HFFc6 (cell line): ENCODE results near the gene PKP3. TPM values are rescaled to one million over a fixed set of nuclear protein-coding genes. Genes with fewer than 3 reads are reported as not detected.

Experiments used
- DNase-seq: peaks from one replicate; pipeline ENCODE4 v3.0.0-alpha.2; 2018
- H3K27ac Mint-ChIP-seq: 2 replicates; pipeline ENCODE4 v1.8.0; 2020; ENCODE audit warnings: mild to moderate bottlenecking, mixed read lengths
- H3K27me3 Mint-ChIP-seq: 2 replicates; pipeline ENCODE4 v1.8.0; 2021; ENCODE audit warnings: mild to moderate bottlenecking, moderate library complexity, mixed read lengths; ENCODE audit not compliant: insufficient read depth
- H3K36me3 Mint-ChIP-seq: 2 replicates; pipeline ENCODE4 v1.8.0; 2021; ENCODE audit warnings: low read depth, mixed read lengths
- H3K4me1 Mint-ChIP-seq: 2 replicates; pipeline ENCODE4 v1.8.0; 2020; ENCODE audit warnings: low read depth, mixed read lengths
- H3K4me3 Mint-ChIP-seq: 2 replicates; pipeline ENCODE4 v1.8.0; 2020; ENCODE audit warnings: mild to moderate bottlenecking, moderate library complexity, mixed read lengths
- H3K9me3 Mint-ChIP-seq: 2 replicates; pipeline ENCODE4 v1.8.0; 2020; ENCODE audit warnings: mild to moderate bottlenecking, mixed read lengths
- total RNA-seq, 6 experiments: library from RNA; stranded (reverse); fragmentation: NEBNext Ultra II Directional; extraction: Animal tissue kit (Norgen Biotek cat#: 25700); gene quantifications; 2 replicates in 1 of 6; 3 replicates in 5 of 6; pipeline ENCODE4 v1.2.3, GENCODE V29; 2021
- TF ChIP-seq, protein P1 (sequence below): fragments of 200-600 bp; sonication (generic); IDR thresholded peaks from 2 replicates; pipeline ENCODE4 v1.5.0; 2021; ENCODE audit warnings: antibody characterized with exemption, mild to moderate bottlenecking

The PKP3 gene
- total RNA-seq, 6 experiments from 2014 or later = 2.5 to 3.3 (median 2.9) TPM

DNA sequence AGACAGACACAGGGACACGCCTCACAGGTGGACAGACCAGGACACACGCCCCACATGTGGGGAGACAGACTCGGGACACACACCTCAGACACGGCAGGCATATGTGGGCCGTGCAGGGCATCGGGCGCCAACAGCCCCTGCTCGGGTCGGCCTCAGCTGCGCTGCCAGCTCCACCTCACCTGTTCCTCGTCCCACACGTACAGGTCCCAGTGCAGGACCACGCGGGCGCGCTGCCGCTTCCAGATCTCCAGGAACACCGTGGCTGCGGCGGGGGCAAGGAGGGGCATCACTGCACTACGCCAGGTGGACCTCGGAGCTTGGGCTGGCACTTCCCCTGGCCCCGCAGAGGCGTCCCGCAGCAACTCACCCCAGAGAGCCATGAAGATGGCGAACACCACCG lies 35.4 kb downstream of the PKP3 start:
- Mint-ChIP-seq H3K27ac (no peak overlapping the region), H3K36me3 (no peaks in the 10 kb centered on the region), H3K4me1 (no peaks in the 10 kb centered on the region), H3K4me3 (no peak overlapping the region), H3K9me3 (no peaks in the 10 kb centered on the region), H3K27me3 (peaks cover 17% of the 10 kb centered on the region)
- TF ChIP-seq, protein P1, sequence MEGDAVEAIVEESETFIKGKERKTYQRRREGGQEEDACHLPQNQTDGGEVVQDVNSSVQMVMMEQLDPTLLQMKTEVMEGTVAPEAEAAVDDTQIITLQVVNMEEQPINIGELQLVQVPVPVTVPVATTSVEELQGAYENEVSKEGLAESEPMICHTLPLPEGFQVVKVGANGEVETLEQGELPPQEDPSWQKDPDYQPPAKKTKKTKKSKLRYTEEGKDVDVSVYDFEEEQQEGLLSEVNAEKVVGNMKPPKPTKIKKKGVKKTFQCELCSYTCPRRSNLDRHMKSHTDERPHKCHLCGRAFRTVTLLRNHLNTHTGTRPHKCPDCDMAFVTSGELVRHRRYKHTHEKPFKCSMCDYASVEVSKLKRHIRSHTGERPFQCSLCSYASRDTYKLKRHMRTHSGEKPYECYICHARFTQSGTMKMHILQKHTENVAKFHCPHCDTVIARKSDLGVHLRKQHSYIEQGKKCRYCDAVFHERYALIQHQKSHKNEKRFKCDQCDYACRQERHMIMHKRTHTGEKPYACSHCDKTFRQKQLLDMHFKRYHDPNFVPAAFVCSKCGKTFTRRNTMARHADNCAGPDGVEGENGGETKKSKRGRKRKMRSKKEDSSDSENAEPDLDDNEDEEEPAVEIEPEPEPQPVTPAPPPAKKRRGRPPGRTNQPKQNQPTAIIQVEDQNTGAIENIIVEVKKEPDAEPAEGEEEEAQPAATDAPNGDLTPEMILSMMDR = no peak
- DNase-seq = no peak

DNA sequence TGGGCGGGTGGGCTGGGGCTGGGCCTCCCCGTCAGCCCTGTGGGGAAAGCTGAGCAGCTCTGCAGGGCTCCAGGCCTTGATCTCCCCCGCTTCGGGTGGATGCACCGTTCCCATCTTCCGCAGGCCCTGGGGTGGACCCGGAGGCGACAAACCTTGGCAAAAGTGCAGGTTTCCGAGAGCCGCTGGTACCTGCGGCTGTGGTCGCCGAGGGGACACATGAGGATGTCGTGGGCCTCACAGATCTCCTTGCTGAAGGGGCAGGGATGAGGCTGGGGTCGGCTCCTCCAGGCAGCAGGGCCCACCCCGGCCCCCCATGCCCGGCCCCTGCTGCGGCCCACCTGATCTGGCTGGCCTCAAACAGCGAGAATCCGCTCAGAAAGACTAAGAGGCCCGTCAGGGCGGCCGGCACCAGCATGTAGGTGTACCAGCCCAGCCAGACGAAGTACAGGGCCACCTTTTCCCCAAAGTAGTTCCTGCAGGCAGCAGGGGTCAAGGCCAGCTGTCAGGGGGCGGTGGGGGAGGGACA lies 36.0 kb downstream of the PKP3 start:
- TF ChIP-seq, protein P1 = no peak
- no peaks in the 10 kb centered on the region for H3K36me3 Mint-ChIP-seq
- H3K27ac Mint-ChIP-seq = no peak overlapping the region
- H3K27me3 Mint-ChIP-seq = peaks cover 17% of the 10 kb centered on the region
- no peak for DNase-seq
- no peak overlapping the region for H3K4me3 Mint-ChIP-seq
- no peaks in the 10 kb centered on the region for H3K9me3 Mint-ChIP-seq
- no peaks in the 10 kb centered on the region for H3K4me1 Mint-ChIP-seq

DNA sequence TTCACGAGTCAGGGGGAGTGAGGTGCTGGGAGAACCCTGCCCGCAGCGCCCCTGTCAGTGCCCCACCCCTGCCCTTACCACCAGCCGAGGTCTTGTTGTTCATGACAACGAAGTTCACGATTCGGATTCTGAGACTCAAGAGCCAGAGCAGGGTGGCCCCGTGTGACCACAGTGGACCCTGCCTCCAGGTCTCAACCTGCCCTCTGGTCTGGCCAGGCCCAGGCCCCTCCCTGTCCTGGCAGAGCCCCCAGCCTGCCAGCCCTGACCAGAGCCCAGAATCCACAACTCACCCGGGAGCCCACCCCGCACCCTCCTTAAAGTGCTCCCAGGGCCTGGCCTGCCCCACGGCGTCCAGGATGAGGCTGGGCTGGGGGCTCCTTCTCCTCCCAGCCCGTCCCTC lies 37.9 kb downstream of the PKP3 start:
- no peak overlapping the region for H3K4me3 Mint-ChIP-seq
- no peaks in the 10 kb centered on the region for H3K36me3 Mint-ChIP-seq
- peaks cover 10% of the 10 kb centered on the region for H3K27me3 Mint-ChIP-seq
- H3K9me3 Mint-ChIP-seq = no peaks in the 10 kb centered on the region
- TF ChIP-seq, protein P1 = no peak
- no peak for DNase-seq
- no peak overlapping the region for H3K27ac Mint-ChIP-seq
- H3K4me1 Mint-ChIP-seq = no peaks in the 10 kb centered on the region

DNA sequence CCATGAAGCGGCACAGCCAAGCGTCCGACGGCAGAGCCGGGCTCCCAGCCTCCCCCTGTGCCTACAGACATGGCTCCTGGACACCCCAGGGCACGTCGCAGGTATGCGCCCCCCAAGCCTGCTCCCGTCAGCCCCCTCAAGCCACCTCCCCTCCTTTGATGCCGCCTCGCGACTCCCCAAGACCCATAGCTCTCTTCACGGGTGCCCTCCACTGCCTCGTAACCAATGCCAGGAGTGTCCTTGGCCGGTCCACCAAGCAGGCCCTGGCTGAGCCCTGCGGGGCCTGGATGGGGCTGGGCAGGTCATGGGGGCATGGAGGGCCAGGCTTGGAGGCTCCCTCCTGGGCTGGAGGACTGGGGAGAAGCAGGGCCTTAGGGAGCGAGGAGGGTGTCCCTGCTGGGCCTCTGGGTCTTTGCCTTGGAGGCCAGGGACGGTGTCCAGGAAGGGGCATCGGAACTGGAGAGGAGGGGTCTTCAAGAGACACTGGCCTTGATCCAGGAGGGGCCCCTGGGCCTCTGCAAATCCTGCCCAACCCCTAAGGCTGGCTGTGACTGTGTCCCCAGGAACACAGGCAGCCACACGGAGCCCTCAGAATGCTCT lies 38.6 kb downstream of the PKP3 start:
- Mint-ChIP-seq H3K27ac (no peak overlapping the region), H3K4me3 (no peak overlapping the region)
- TF ChIP-seq, protein P1 = no peak

DNA sequence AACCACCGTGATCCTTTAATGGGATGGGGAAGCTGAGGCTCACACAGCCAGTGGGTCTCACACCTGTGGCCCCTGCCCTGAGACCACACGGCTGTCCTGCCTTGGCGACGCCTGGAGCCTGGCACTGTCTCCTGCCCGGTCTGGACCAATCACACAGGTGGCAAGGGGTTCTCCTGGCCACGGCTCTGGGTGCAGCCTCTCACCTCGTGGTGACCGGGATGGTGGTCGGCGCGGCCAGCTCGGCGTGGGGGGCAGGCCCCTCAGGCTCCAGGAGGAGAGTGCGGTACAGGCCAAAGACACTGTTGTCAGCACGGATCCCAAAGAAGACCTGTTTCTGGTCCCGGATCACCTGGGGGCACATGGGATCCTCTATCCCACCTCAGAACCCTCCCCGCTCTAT lies 39.1 kb downstream of the PKP3 start:
- DNase-seq = no peak
- Mint-ChIP-seq H3K4me3 (no peak overlapping the region), H3K4me1 (no peaks in the 10 kb centered on the region), H3K36me3 (no peaks in the 10 kb centered on the region), H3K27me3 (peaks cover 3% of the 10 kb centered on the region; the same call in 1 of the 2 replicates), H3K9me3 (no peaks in the 10 kb centered on the region), H3K27ac (no peak overlapping the region)
- TF ChIP-seq, protein P1 = no peak

More for the DNA sequence above, 38.6 kb downstream of the PKP3 start:
- no peak for DNase-seq
- Mint-ChIP-seq H3K4me1 (no peaks in the 10 kb centered on the region), H3K27me3 (peaks cover 7% of the 10 kb centered on the region), H3K36me3 (no peaks in the 10 kb centered on the region), H3K9me3 (no peaks in the 10 kb centered on the region)
